Esophagus squamous epithelium (tissue), 4 donors: ENCODE measurements around the gene IFNA7.

Source experiments
- POLR2A ChIP-seq, 4 donors: fragments of 450-650 bp; IDR thresholded peaks; one replicate each; pipeline ENCODE4 v1.6.1; 2017; ENCODE audit warnings: antibody characterized with exemption in 4 of 4, mild to moderate bottlenecking in 4 of 4, moderate library complexity in 3 of 4
- TF ChIP-seq, protein P1 (sequence below), 6 experiments: fragments of 450-650 bp in 4 of 6; fragments of 200-600 bp in 2 of 6; sonication (generic) in 2 of 6; IDR thresholded peaks; one replicate each; pipeline ENCODE4 v1.5.1; 2016 to 2019; ENCODE audit warnings: antibody characterized with exemption in 6 of 6, mild to moderate bottlenecking in 4 of 6, moderate library complexity in 4 of 6

DNA sequence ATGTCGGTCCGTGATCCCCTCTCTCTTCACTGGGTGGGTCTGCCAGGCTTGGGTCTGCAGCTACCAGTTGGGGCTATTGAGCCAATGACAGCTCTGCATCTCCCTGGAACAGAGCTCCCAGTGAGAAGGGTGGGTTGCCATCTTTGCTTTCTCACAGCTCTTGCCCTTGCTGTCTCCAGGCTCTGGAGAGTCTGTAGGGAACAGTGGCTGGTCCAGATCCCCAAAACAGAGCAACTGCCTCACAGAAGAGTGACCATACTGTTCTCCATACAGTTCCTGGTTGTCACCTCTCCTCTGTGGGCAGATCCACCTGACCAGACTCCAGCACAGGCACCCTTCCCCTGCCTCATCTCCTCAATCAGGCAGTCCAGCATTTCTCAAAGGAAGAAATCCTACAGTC lies 31.3 kb upstream of the IFNA7 start:
- TF ChIP-seq, protein P1, sequence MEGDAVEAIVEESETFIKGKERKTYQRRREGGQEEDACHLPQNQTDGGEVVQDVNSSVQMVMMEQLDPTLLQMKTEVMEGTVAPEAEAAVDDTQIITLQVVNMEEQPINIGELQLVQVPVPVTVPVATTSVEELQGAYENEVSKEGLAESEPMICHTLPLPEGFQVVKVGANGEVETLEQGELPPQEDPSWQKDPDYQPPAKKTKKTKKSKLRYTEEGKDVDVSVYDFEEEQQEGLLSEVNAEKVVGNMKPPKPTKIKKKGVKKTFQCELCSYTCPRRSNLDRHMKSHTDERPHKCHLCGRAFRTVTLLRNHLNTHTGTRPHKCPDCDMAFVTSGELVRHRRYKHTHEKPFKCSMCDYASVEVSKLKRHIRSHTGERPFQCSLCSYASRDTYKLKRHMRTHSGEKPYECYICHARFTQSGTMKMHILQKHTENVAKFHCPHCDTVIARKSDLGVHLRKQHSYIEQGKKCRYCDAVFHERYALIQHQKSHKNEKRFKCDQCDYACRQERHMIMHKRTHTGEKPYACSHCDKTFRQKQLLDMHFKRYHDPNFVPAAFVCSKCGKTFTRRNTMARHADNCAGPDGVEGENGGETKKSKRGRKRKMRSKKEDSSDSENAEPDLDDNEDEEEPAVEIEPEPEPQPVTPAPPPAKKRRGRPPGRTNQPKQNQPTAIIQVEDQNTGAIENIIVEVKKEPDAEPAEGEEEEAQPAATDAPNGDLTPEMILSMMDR (IDR thresholded peaks at IDR 0.05), result no peak
- TF ChIP-seq POLR2A (IDR thresholded peaks at IDR 0.05), result no peak
